Fibroblast of peridontal ligament (primary cell): ENCODE results near the gene CNTNAP2.

Experiments
- DNase-seq: peaks from one replicate; pipeline ENCODE4 v3.0.0-alpha.2; 2010; ENCODE audit errors: extremely low read depth

CNTNAP2 gene

DNA sequence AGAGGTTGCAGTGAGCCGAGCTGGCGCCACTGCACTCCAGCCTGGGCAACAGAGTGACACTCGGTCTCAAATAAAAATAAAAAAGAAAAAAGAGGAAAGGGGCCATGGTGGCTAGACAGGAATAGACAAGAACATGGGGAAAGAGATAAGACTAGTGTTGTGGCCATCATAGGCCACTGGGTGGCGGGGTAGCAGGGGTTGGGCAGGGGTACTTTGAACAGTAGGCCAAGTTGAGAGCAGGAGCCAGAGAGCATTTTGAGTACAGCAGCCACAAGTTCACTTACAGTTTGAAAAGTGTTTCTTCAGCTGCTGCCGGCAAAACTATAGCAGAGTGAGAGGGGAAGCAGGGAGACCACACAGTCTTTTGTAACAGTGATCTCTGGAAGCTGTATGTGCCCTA, 656.0 kb downstream of the CNTNAP2 start:
- no peak for DNase-seq

DNA sequence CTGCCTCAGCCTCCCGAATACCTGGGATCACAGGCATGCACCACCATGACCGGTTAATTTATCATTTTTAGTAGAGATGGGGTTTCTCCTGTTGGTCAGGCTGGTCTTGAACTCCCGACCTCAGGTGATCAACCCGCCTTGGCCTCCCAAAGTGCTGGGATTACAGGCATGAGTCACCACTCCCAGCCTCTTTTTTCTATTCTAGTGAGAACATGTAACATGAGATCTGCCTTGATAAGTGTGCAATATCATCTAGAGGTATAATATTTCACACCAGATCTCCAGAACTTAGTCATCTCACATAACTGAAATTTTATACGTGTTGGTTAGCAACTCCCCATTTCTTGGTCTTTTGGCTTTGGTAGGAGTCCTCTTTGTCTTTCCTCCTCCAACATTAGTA, 656.9 kb downstream of the CNTNAP2 start:
- DNase-seq, result no peak

DNA sequence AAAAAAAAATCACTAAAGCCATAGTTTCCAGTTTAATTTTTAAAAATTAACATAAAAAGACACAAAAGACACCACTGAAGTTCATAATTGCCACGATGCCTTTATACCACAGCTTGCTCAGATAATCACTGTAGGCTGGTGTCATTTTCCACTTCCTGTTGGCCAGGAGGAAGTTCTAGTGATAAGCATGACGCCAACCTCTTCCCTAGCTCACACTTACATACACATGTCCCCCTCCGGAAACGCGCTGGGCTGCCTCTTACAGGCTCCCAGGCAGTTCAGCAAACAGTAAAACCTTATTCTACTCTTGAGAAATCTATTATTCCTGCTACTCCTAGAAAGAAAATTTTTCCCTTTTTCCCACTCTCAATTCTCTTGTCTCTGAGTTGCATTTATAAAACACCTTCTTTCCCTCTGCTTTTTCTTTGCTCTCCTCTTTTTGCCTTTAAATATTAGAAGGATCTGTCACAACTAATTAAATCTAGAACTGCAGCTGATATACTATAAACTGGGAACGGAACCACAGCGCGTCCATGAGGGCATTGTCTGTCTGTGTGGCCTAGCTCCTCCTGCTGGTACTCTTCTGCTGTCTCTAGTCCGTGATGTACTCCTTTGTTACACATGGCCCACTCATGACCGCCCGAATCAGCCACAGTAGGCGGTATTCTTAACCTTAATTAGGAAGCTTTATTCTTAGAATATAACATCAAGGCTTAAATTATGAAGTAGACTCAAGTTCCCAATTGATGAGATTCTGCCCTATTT, 664.9 kb downstream of the CNTNAP2 start:
- no peak for DNase-seq

DNA sequence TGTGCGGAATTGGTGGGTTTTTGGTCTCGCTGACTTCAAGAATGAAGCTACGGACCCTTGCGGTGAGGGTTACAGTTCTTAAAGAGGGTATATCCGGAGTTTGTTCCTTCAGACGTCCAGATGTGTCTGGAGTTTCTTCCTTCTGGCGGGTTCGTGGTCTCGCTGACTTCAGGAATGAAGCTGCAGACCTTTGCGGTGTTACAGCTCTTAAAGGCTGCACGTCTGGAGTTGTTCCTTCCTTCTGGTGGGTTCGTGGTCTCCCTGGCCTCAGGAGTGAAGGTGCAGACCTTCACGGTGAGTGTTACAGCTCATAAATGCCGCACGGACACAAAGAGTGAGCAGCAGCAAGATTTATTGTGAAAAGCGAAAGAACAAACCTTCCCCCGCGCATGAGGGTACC, 670.7 kb downstream of the CNTNAP2 start:
- DNase-seq, result no peak

- no peak for DNase-seq
Measured at GRCh38 chr7:146788008-146788407, 671.4 kb downstream of the CNTNAP2 start.

DNA sequence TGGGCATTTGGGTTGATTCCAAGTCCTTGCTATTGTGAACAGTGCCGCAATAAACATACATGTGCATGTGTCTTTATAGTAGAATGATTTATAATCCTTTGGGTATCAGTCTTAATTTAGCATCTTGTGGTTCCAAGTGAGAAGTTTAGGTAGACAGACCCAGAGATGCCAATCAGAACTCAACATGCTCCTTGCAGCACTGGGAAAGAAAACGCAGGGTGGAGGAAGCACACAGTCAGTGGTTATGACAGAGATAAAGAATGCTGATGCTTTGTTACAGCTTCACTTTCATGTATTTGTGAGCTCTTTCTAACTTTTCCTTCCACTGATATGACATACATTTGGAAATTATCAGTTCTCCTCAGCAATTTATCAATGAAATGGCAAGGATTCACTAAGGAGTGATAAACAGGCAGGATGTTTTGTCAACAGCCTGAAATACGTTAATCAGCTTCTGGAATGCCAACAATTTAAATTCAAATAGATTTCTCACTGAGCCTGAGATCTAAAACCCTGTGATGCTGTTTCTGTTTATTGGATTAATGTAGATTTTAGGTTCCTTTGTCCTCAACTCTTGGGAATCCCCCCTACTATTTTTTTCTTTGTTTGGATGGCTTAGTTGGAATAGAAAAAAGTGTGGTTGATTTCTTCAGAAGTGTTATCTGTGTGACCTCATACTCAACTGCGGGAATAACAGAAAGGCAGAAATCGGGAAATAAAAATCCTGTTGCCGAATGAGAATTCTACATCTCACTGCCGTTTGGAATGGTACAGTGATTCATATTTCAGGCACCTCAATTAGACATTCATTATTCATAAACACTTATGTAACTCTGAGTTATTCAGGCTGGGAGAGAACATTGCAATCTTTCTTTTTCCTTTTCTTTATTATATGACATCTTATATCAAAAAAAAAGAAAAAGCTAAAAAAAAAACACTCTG, 675.0 kb downstream of the CNTNAP2 start:
- DNase-seq, result no peak

DNA sequence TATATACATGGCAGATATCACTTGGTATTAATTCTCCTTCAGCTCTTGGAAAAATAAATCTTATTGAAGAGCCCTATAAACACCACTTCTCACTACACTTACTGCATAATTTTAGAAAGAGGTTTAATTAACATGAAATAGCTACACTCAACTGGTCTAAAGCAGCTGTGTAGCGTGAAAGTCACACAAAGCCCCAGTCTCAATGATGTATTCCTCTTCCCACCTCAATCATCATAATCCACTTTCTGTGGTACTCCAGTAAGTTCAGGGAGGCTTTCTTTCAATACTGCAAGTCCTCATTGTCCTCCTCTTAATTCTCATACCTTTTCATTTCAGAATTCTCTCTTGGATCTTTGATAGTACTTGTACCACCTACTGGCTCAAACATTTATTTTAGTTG, 688.0 kb downstream of the CNTNAP2 start:
- no peak for DNase-seq

- no peak for DNase-seq
Measured at GRCh38 chr7:146805082-146805481, 688.5 kb downstream of the CNTNAP2 start.

GRCh38 chr7:146826329-146826728, 709.7 kb downstream of the CNTNAP2 start:
- no peak for DNase-seq

DNA sequence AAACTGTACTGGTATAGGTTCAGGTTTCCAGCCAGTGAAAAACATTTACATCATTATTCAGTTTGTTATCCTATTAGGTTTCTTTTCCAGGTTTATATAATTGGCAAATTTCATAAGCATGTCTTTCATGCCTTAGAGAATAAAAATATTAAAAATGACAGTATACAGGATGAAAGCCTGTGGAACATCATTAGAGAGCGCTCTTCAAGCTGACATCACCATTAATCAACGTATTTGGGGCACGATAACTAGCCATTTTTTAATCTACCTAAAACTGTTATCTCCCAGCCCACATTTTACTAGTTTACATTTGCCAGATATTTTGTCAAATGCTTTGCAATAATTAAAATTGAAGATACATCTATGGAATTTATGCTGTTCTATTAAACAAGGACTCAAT, 714.1 kb downstream of the CNTNAP2 start:
- DNase-seq, result no peak

- no peak for DNase-seq
Measured at GRCh38 chr7:146831875-146832274, 715.3 kb downstream of the CNTNAP2 start.

DNA sequence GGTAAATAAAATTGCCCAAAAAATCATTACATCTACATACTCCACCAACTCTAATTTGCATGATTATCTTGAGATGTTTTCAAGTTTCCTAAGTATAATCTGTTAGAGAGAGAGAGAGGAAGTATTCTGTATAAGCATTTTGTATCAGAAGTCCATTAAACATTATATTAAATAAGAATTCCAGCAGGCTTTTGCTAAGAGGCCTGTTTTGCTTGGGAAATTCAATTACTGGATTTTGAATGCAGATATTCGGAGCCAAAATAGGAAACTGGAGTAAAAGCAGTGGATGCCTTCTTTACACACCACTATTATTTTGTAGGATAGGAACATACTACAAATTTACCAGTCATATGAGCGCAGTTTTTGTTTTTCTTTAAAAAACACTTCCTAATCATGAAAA, 727.8 kb downstream of the CNTNAP2 start:
- no peak for DNase-seq

DNA sequence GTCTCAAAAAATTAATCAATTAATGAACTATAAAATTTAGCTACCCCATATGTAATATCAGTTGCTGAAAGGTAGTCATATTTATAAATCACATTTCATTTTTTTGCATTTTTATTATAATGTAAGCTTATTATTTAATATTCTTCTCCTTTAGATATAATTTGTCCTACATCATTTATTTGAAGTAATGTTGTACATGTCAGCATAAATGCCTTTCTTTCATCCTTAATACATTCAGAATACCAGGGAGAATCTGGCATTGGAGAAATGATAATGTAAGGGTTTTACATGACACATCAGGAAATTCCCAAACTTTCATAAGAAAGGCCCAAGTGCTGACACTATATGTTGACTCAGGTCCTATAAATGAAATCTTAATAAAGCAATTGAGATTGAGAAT, 742.1 kb downstream of the CNTNAP2 start:
- no peak for DNase-seq

DNA sequence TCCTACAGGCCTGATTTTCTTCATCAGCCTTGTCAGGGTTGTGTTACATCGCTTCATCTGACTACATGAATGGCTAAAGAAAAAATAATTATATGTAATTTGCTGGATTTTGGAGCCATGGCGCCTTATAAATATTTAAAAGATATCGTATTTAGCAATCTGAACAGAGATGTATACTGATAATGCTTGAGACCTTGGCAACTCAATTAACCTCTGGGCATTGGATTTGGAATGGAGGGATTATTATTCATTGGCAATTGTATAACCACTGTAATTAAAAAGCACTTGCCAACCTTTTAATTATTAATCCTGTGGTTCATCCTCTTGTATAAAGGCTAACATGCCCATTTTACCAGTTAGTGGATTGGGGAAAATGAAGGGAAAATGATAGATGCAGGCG, 745.1 kb downstream of the CNTNAP2 start:
- DNase-seq, result no peak

DNA sequence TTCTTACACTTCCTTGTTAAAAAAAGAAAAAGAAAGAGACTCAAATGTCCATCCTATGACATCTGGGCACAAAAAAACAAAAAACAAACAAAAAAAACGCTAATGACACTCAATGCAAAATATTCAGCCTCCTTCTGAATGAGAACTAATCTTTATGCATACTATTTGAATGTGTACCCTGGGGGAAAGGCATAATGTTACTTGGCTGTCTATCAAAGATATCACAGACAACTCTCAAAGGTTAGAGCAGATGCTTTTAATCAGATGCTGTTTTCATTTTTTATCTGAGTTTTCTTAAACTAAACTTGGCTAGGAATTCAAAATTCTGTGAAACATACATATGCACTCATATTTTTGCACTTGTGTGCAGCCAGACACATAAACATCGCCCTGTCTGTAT, 745.8 kb downstream of the CNTNAP2 start:
- DNase-seq, result no peak

DNA sequence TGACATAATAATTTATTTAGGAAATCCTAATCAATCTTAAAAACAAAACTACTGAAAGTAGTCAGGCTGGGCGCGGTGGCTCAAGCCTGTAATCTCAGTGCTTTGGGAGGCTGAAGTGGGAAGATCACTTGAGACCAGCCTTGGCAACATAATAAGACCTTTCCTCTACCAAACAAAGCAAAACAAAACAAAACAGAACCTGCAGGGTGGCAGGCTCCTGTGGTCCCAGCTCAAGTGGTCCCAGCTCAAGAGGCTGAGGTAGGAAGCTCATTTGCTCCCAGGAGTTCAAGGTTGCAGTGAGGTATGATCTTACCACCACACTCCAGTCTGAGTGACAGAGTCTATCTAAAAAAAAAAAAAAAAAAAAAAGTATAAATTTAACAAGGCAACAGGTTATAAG, 748.0 kb downstream of the CNTNAP2 start:
- DNase-seq, result no peak

DNA sequence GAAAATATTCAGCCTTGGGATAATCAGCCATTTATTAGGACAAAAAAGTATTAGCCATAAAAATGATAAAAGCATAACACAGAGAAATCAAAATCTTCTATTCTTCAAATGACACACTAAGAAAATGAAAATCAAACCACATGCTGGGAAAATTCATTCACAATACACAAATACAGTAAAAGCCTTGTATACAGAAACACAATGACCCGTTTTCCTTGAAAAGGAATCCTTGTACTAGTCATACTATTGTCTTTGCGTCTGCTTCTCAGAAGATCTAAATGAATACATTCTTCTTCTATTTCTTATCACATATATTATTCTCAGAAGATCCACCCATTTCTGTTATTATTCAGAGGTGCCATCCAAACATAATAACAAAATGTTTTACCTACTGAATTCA, 749.1 kb downstream of the CNTNAP2 start:
- no peak for DNase-seq

- no peak for DNase-seq
Measured at GRCh38 chr7:146874722-146875121, 758.1 kb downstream of the CNTNAP2 start.

- no peak for DNase-seq
Measured at GRCh38 chr7:146875237-146875785, 758.7 kb downstream of the CNTNAP2 start.

DNA sequence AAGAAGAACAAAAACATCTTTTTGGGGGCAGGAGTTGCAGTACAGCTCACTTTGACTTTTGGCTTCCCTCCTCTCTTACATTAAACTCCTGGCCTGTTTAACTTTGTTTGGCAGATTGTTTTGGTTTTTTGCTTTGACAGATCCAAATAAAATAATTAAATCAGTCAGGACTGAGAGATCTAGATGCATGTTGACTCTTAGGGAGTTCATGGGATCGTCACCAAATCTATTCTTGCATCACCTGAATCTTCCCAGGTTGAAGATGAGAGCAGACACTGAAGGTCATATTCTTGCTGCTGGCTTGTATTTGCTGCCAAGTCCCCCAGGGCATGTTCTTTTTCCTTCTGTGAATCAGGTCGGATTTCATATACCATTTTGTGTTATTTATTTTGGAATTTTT, 759.4 kb downstream of the CNTNAP2 start:
- no peak for DNase-seq

GRCh38 chr7:146876411-146876810, 759.8 kb downstream of the CNTNAP2 start:
- DNase-seq, result no peak

- no peak for DNase-seq
Measured at GRCh38 chr7:146878901-146879300, 762.3 kb downstream of the CNTNAP2 start.

GRCh38 chr7:146885231-146885630, 768.6 kb downstream of the CNTNAP2 start:
- no peak for DNase-seq
